ENCODE results near the gene LGALSL.
"Not testable (repeated sequence)": the region's sequence is repeated elsewhere in the genome, so short reads cannot be mapped to it uniquely, and the experiment has no call there.

LGALSL gene

DNA sequence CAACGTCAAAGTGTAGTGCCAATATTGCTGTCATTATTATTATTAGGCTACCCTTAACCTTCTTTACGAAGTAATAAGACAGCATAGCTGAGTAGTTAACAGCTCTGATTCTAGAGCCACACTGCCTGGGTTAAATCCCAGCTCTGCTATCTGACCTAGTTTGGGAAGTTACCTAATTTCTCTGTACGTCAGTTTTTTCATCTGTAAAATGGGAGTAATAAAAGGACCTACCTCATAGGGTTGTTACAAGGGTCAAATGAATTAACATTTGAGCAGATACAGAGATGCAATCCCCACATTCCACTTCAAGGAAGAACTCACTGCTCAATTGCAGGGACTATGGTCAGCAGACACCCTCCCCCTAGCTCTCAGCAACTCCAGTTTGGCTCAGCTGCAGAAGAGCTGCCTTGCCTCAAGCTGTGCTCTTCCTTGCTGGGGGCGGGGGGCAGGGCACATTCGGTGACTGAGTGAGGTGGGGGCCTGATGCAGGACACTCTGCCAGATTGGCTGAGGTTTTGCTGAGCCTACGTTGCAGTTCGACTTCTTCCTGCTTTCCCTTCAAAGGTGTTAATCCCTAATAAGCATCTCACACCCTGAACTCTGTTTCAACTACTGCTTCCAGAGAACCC lies 11.0 kb upstream of the LGALSL start:
- no peak for DNase-seq

DNA sequence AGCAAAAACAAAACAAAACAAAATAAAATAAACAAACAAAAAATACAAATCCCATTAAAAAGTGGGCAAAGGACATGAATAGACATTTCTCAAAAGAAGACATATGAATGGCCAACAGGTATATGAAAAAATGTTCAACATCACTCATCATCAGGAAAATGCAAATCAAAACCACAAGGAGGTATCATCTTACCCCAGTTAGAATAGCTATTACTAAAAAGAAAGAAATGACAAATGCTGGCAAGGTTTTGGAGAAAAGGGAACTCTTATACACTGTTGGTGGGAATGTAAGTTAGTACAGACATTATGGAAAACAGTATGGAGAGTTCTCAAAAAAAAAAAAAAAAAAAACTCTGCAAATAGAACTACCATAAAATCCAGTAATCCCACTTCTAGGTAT lies 8.0 kb upstream of the LGALSL start:
- DNase-seq = not testable (repeated sequence)

DNA sequence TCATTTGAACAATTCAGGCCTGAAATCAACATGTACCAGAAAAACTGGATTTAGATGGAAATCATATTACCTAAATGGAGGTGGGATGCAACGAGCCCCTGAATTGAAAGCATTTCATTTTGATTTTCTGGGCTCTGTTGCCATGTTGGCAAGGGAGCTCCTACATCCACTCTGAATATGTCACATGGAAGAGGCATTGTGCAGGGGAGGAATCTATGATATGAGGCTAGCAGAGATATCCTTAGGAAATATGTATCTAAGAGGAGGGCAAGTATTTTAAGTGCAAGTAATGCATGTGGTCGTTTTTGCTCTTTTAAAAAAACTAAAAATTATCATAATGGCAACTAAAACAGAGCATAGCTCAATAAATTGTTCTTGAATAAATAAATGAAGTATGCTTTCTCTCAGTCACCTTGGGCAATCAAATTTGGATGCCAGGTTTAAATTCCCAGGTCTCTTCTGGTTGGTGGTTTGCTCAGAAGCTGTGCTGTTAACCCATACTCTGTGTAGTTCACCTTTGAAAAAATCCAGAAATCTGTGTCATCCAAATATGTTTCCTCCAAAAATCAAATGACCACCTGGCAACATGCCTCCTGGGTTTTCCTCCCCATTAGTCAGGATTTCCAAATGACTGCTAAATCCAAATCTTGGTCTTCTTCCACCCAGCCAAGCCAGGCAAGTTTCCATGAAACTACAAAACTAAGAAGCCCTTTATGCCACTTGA lies 6.5 kb upstream of the LGALSL start:
- DNase-seq = peak in 1 of 3 donors; percentile 34

DNA sequence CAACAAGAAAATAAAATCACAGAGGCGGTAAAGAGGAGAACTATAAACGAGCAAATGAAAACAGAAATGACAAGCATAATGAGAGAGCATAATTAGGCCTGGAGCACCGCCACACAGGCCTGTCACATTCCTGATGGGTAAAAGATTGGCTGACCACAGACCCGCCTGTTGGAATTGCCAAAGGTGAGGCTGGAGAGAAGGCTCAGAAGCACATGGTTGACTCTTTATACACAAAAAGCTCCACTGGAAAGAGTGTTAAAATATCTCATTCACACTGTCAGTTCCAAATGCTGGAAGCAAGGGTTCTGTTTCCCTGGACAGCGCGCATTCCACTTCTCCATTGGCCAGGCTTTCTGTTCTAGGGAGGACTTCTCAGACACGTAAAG lies 5.9 kb upstream of the LGALSL start:
- no peak for DNase-seq

DNA sequence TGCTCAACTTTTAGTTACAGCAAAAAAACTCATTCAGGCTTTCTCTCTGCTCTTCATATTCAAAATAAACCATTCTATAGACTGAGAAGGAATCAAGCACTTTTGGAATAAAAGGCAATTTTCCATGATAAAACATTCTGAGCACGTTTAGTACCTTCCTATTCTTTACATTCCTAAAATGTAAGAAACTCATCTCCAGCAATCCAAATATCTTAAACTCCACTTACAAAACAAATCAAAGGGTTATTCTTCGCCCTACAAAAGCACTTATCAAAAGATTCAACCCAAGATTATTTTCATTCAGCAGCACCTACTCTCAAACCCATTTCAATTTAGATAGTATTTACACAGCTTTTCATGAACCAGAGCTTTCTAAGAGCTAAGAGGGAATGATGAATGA lies 2.9 kb upstream of the LGALSL start:
- no peak for DNase-seq

DNA sequence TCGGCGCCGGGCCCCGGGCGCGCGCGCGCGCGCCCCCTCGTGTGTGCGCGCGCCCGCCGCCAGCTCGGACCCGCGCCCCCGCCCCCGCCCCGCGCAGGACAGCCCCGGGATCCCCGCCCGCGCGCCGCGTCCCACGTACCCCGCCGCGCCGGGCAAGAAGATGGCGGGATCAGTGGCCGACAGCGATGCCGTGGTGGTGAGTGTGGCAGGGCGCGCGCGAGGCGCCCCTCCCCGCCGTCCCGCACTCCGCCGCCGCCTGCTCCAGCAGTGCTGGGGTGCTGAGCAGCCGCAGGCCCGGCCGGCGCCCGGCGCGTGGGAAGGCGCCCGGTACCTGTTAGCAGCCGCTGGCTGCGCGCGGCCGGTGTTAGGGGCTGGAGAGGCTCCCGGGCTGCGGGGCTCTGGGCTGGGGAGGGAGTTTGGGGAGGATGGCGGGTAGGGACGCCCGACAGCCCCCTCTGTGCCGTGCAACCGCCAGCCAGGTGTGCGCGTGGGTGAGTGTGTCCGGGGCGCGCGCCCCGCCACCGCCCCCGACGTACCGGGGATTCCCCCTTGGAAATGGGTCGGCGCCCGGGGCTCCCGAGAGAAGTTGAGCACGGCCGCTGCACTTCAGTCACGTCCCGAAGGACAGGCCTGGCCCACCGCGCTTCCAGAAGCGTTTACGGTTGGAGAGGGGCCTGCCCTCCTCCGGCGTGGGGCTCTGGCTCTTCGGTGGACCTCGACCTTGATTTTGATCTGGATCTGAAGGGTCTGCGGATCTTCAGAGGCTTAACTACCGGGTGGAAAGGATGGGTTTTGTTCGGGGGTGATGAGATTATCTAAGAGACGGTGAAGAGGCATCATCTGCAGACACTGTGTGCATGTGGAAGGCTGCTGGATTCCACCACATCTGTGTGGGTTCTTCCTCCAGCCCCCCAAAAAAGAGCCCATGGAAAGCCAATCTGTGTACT lies 697 bp downstream of the LGALSL start:
- peak; percentile 38 to 81 (median 64) for DNase-seq

DNA sequence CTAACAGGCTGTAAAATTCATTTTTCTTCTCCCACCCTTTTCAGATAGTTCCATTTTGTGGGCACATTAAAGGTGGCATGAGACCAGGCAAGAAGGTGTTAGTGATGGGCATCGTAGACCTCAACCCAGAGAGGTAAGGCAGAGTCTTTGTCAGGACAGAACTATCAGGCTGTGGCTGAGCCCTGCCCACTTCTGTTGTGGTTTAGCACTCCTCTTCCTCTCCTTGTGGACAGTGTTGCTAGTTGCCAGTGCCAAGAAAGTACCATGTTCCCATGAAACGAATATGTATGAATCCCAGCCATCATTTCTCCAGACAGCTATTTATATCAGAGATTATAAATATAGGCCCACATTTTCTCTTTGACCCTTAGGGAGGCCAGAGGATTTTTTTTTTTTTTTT lies 1.6 kb downstream of the LGALSL start:
- peak in 1 of 3 donors; percentile 14 for DNase-seq

DNA sequence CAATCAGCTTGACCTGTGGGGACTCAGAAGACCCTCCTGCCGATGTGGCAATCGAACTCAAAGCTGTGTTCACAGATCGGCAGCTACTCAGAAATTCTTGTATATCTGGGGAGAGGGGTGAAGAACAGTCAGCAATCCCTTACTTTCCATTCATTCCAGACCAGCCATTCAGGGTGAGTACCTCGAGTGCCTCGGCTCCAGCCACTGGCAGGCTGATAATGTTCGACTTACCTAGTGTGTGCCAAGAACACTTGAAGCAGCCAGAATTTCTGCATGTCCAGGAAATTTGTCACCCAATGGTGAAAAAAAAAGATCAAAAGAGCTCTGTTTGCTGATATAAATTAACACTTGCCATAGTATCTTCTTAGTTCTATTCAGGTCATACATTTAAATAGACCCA lies 2.3 kb downstream of the LGALSL start:
- no peak for DNase-seq

DNA sequence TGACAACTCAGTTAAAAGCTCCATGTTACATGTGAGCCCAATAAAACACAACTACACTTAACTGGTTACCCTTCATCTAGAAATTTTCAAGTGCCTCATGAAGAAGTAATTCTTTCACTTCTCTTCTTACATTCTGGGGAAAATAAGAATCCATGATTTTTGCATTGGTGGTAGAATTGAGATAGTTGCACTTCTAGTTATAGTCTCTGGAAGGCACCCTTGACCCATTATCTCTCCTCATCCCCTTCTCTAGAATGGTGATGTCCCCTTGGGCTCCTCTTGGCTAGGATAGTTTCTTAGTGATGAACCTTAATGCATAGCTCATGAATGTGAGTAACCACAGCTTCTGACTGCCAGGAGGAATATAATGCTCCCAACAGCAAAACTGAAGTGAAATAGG lies 3.6 kb downstream of the LGALSL start:
- DNase-seq = peak; percentile 6 to 24 (median 21)

DNA sequence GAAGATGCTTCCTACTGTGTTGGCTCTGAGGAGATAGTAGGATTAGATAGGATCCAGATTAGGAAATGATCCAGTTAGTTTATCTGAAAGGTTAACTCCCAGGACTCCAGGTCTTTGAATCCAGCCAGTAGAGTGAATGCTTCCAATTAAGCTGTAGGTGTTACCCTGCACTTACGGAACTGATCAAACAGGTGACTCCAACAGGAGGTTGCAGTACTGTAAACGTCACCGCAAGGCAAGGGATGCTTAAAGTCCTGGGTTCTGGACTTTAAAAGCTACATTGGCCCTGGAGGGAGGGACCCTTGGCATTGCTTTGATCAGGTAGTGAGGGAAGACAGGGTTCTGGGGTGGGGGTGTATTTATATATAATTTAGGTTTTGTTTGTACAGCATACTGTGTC lies 5.6 kb downstream of the LGALSL start:
- DNase-seq = no peak

DNA sequence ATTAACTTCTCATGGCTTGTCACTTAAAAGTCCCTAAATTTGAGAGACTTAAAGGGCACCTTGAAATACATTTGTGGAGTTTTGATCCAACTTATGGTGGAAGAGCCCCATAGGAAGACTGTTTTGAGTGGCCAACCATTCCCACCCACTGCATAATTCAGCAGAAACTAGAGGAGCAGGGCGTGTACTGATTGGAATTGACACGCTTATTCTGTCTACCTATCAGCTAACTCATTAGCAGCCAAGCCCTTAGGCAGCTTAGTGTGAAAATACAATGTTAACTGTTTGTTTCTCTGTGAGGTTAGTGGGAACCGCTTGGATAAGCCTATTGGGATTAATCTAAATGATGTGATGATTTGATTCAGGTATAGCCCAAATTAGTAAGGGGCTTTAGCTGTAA lies 6.4 kb downstream of the LGALSL start:
- no peak for DNase-seq

DNA sequence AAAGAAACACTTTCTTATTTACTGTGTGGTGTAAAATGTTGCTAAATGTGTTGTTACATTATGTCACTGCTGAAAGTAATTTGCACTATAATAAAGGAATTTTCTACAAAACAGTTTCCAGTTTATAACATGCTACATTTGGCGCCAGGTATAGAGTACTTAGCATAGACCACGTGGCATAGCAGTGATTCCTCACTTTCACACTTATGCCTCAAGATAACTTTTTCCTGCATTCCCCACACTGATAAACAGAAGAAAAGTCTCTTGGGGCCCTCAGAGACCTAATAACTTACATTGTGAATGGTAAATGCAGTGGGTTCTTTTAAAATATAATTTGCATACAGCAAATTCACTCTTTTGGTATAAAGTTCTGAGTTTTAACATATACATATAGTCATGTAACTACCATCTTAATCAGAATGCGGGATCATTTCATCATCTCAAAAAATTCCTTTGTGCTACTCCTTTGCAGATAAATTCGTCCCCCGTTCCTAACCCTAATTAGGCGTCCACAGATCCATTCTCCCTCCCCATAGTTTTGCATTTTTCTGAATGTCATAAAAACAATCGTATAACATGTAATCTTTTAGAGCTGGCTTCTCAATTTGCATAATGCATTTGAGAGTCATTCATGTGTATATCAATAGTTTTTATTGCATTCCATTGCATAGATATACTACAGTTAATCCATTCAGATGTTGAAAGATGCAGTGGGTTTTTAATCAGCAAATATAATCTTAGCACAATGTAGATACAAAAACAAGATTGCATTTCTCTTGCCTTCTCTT lies 7.5 kb downstream of the LGALSL start:
- no peak for DNase-seq

DNA sequence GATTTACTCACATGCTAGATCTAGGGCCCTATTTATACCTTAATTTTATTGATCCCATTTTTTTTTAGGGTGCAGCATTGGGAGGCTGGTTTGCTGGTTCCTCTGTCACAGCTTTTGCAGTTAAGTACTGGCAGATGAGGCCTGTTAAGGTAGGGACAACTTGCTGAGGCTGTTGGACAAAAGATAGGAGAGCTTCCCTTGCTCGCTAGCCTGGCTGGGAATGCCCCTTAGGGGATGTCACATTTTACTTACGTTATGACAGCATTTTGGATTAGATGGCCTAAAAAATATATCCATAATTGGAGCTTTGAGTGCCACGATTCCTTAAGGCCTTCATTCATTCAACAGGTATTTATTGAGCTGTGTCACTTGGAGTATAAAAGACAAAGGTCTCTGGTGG lies 8.2 kb downstream of the LGALSL start:
- no peak for DNase-seq

DNA sequence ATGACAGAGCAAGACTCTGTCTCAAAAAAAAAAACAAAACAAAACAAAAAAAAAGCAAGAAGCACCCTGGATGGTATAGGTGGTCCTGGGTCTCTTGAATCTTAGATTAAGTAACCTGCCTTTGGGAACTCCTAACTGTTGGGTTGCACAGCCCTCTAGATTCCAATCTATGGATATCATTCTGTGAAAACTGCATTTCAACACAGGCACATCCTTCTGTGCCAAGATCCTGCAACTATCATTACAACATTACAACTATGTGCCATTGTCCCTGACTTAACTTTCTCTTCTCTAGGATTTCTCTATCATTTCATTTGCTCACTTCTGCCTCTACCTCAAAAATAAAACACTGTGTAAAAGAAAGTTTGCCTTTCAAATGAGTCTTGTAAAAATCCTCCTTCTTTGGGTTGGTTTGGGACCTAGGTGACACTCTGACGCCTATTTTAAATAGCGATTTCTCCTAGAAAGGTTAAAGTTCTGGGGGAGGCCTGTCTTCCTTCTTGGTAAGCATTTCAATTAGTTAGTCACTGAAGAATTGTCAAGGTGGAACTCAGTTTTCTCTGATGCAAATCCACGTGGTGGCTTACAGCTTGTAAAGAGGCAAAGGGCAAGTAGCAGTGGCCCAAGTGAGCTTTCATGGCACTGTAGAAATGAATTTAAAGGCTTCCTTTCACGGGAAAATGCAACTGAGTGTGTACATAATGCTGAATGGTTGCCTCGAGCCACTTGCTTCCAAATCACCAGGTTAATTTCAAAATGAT lies 9.2 kb downstream of the LGALSL start:
- DNase-seq = no peak

DNA sequence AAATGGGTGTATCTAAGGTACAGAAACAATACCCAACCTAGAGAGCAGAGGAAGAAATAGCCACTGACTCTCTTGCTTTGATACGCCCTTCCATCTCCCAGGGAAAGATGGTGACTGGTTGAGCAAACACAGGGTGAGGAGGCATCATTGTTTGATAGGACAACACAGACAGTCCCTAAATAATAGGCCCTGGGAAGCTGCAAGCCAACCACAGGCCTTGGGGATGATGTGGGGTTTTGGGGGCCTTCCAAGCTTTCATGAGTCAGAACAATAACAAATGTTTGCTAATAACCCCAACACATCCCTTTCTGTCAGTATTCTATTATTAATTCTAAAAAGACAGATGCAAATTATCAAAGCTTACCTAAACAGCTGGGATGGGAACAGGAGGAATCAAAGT lies 9.8 kb downstream of the LGALSL start:
- peak in 2 of 3 donors; percentile 33 to 34 for DNase-seq

DNA sequence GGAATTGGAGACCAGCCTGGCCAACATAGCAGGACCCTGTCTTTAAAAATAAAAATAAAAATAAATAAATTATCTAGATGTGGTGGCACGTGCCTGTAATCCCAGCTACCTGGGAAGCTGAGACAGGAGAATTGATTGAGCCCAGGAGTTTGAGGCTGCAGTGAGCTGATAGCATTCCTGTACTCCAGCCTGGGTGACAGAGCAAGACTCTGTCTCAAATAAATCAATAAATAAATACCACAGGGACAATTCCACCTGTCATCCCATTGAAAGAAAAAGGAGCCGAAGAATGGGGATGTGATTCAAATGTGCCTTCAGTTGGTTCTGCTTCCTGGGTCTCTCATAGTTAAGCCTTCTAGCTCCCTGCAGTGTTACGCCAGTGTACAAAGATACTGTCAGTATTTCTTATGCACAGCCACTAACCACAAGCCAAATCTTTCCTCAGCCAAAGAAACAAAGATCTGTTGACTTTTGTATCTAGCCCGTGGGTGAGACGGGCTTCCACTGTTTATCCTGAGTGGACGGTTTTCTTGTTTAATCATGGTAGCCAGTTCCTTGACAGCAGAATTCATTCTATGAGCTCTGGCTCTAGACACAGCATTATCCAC lies 12.6 kb downstream of the LGALSL start:
- DNase-seq = no peak

DNA sequence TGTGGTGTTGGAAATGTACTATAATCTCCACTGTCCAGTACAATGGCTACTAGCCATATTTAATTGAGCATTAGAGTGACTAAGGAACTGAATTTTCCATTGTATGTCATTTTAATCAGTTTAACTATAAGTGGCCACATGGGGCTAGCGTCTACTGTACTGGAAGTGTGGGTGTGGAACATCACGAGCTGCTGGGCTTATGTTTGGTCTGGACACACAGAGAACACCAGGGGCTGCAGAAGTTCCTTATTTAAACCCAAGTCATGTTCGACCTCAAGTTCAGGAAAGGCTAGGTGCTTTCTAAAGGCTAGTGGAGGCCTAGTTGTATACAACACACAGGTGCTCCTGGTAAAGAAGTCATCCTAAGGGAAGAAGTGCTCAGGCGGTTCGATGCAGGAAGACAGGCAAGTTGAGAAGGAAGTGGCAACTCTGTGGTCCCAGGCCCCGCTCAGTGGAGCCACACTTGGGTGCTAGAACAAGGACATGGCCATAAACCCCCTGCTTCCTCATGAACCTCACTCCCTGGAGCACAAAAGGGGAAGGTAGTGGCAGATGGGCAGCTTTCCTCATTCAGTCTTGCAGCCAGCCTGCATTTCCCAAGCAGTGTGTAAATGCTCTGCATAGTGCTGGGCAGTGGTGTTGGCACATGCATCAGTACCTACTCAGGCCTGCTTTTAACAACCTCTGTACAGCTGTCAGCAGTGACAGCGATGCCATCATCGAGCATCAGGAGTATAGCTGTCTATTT lies 13.3 kb downstream of the LGALSL start:
- DNase-seq = peak; percentile 71 to 74 (median 73)

DNA sequence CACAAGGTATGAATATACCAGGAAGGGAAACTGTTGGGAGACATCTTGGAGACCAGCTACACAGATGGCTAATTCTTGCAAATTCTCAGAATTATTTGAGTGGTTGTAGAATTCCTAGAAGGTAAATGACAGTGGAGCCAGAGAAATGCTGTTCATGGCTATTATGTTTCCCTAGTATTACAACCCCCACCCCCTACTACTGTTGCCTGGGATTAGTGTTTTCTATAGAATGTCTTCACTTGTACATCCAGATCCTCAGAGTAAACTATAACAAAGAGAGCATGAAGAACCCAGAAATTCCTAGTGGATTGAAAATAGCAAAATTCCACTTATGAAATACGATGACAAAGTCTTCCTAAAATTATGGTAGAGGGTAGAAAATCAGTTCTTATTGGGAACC lies 15.3 kb downstream of the LGALSL start:
- no peak for DNase-seq

DNA sequence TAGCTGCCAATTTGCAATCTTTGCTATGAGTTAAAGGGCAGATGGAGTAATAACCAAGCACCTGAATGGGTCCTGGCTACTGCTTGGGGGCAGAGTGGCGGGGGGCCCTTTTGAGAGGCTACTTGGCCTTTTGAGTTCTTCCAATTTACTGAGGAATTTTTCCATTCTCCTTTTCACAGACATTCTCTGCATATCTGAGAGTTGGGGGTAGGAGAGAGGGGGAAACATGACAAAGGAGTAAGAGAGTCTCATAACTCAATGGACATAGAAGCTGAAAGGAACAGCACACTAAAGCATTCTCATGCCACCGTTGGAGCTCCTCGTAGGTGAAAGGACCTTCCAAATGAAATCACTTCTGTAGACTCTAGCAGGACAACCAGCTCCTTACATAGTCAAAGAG lies 16.1 kb downstream of the LGALSL start:
- no peak for DNase-seq

DNA sequence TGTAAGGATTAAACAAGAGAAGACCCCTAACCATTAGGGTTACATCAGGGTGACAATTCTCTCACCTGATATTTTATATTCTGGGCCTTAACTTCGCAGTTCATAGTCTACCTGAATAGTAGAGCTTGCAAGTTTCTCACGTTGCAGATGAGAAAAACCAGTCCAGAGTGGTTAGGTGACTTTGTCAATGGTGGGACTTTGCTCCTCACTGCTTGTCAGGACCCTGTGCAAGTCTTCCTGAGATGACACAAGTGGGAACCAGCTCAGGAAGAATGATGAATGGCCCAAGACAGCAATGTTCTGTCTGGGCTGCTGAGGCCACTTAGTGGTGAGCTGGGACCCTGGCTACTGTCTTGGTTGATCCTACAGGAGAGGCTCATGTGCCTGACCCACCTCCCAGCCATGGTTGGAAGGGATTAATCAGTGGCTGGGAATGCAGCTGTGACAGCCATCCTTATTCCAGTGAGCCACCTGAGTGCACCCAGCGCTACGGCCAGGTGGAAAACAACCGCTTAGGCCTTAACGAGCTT lies 16.9 kb downstream of the LGALSL start:
- DNase-seq = no peak

DNA sequence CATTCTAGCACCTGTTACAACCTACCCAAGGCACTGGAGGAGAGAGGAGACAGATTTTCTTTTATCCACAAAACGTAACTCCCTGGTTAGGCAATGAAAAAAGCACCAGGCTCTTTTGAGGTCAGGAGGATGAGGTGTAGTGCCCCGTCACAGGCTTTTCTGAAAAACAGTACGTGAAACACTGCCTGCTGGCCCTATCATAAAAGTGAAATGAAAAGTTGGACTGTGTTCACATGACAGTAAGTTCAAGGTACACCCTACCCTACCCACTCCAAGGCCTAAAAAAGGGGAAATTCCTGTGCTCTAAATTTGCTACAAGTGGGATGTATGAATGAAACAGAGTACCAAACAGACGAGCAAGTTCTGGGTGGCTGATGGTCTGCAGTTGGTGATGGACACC lies 17.6 kb downstream of the LGALSL start:
- DNase-seq = no peak

Measured in suppressor macrophage treated with lipopolysaccharide for 1 hour (primary cell).